KG1 (cell line): Measurements from ENCODE around the gene SLC22A3.
"Not testable (repeated sequence)": the region's sequence is repeated elsewhere in the genome, so short reads cannot be mapped to it uniquely, and the experiment has no call there.

ENCODE experiments used
- DNase-seq: peaks from one replicate; lab custom pipeline; 2025; lab: John Stamatoyannopoulos, UW

Gene SLC22A3, protein sequence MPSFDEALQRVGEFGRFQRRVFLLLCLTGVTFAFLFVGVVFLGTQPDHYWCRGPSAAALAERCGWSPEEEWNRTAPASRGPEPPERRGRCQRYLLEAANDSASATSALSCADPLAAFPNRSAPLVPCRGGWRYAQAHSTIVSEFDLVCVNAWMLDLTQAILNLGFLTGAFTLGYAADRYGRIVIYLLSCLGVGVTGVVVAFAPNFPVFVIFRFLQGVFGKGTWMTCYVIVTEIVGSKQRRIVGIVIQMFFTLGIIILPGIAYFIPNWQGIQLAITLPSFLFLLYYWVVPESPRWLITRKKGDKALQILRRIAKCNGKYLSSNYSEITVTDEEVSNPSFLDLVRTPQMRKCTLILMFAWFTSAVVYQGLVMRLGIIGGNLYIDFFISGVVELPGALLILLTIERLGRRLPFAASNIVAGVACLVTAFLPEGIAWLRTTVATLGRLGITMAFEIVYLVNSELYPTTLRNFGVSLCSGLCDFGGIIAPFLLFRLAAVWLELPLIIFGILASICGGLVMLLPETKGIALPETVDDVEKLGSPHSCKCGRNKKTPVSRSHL

DNA sequence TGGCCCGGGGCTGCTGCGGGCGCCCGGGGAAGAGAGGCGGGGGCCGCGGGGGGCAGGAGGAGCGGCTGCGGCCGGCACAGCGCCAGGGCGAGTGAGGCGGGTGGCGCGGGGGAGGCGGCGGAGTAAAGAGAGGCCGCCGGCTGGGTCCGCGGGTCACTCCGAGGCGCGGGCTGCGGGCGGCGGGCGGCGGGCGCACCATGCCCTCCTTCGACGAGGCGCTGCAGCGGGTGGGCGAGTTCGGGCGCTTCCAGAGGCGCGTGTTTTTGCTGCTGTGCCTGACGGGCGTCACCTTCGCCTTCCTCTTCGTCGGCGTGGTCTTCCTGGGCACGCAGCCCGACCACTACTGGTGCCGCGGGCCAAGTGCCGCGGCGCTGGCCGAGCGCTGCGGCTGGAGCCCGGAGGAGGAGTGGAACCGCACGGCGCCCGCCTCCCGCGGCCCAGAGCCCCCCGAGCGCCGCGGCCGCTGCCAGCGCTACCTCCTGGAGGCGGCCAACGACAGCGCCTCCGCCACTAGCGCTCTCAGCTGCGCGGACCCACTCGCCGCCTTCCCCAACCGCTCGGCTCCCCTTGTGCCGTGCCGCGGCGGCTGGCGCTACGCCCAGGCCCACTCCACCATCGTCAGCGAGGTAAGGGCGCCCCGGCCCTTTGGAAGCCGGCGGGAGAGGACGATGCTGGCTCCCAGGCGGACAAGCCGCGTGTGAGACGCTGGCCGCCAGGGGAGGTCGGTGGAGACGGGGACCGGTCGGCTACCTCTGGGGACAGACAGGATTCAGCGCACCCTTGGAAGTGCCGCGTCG lies at the start of gene SLC22A3:
SLC22A3 (plus strand) TSS at position 156 of the 797 bp plus-strand sequence; CDS start at position 198, 42 bp downstream.
- no peak for DNase-seq

DNA sequence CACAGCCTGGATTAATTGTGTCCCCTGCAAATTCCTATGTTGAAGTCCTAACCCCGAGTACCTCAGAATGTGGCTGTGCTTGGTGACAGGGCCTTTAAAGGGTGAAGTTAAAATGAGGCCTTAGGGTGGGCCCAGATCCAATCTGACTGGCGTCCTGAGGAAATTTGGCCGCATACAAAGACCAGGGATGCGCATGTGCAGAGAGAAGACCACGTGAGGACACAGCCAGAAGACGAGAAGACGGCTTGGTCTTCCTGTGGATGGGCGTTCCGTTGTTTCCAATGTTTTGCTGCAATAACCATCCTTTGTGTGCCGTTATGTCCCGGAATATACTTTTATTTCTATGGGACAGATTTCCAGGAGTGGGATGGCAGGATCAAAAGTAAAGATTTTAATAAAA lies 48.6 kb upstream of the SLC22A3 start:
- no peak for DNase-seq

DNA sequence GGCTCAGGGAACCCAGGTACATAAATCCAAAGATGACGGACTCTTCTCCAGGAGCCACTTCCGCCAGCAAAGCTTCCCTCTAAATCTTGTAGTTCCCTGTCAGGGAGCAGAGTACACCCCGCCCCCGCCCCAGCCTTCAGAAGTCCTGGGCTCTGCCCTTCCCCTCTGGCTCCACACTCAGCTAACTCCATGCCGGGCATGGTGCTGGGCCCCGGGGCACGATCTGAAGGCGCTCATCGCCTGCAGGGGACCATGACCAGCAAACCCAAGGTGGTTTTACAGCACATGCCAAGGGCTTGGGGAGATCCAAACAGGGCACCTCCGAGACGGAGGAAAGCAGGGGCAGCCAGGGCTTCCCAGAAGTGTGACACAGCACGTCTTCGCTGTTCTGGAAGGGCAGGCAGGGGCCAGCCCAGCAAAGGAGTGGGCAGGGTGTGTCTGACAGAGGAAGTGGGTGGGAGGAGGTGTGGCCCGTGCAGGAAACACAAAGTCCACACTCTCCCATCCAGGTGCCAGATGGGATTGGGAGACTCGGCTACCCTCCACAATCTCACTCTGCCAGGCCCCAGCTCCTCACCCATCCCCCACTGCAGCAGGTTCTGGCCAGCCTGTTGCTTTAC lies 48.0 kb upstream of the SLC22A3 start:
- DNase-seq, result no peak

DNA sequence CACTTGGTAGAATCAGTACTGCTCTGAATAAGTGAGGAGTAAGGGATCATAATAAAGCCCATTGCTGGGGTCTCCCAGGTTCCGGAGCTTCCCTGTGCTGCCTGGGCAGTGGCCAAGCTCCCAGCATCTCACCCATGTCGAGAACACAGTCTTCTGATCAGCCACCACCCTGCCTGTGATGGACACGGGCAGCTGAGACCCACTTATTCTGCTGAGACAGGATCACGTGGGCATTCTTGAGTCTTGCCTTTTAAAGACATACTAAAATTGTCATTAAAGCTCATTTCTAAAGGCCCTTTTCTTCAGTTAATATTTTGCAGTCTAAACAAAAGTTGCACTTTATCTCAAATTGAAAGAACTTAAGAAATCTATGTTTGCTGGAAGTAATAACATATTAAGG lies 46.8 kb upstream of the SLC22A3 start:
- DNase-seq, result no peak

DNA sequence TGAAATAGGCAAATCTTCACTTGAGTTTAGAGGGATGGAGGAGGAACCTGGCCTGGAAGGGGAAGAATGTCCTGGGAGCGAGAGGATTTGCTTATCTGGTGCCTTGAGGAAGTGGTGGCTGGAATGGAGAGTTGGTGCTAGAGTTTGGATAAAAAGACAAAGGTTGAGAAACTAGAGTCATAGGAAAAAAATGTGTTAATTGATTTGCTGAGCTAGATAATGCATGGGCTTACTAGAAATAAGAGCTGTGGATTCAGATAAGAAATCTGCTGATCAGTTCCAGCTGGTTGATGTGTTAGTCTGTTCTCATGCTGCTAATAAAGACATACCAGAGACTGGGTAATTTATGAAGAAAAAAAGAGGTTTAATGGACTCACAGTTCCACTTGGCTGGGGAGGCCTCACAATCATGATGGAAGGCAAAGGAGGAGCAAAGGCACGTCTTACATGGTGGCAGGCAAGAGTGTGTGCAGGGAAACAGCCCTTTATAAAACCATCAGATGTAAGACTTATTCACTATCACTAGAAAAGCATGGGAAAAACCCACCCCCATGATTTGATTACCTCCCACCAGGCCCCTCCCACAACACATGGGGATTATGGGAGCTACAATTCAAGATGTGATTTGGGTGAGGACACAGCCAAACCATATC lies 45.6 kb upstream of the SLC22A3 start:
- not testable (repeated sequence) for DNase-seq

DNA sequence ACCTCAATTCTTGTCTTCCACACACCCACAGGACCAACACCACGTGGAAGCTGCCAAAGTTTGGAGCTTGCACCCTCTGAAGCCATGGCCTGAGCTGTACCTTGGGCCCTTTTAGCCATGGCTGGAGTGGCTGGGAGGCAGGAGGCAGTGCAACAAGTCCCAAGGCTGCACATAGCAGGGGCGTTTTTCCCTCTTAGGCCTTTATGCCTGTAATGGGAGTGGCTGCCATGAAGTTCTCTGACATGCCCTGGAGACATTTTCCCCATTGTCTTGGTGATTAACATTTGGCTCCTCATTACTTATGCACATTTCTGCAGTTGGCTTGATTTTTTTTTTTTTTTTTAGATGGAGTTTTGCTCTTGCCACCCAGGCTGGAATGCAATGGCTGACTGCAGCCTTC lies 44.4 kb upstream of the SLC22A3 start:
- DNase-seq, result no peak

DNA sequence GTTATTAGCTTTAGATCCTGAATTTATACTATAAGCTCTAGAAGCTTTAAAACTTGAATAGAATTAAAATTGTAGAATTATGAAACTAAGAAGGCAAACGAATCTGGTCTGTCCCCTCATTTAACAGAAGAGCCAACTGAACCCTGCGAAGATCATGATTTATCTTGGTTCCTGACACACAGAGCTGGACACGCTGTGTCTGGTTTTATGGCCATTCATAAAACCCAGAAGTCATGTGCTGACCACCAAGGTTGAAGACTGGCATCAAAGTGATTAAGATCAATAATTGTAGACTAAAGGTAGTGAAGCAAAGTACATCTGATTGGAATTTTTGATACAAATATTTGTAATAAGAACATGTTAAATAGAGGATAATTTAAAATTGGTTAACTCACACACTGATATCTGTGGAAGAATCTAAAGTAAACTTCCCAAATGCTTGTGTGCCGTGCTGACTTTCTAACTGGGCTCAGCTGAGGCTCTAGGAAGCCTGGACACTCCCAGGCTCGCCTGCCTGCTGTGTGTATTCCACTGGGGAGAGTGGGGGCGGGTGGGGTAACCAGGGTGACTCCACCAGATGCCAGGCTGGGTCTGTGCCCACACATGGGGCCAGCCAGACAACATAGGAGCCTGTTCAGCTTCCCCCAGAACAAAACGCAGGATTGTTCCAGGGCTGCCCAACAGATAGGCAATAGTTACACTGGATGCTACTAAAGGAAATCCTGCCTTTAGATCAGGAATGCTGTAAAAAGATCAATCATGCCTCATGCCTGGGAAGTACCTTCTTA lies 42.1 kb upstream of the SLC22A3 start:
- no peak for DNase-seq

DNA sequence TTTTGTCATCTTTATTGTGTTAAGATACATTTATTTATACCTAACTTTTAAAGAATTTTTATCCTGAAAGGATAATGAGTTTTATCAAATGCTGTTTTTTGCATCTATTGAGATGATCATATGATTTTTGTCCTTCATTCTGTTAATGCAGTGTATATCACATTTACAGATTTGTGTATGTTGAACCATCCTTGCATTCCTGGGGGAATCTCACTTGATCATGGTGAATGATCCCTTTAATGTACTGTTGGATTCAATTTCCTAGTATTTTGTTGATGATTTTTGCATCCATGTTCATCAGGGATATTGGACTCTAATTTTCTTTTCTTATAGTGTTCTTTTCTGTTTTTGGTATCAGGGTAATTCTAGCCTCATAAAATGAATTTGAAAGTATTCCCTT lies 38.5 kb upstream of the SLC22A3 start:
- DNase-seq, result no peak

DNA sequence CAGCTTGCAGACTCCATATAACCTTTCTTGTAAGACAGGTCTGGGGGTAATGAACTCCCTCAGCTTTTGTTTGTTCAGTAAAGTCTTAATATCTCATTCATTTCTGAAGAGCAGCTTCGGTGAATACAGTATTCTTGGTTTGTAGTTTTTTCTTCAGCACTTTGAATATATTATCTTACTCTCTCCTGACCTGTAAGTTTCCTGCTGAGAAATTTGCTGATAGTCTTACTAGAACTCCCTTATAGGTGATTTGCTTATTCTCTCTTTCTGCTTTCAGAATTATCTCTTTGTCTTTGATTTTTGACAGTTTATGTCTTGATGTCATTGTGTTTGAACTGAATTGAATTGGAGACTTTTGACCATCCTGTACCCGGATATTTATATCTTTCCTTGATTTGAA lies 35.3 kb upstream of the SLC22A3 start:
- DNase-seq, result no peak

DNA sequence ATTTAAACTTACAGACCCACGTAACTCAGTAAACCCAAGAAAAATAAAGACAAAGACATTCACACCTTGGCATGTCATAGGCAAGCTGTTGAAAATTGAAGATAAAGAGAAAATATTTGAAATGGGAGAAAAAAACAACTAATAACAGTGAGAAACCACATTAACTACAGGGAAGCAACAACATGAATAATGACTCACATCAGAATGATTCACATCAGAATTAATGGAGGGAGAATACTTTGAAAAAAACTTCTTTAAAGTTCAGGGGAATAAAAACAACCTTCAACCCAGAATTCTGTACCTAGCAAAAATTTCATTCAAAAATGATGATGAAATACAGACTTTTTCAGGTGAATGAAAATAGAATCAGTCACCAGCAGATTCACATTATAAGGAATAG lies 32.9 kb upstream of the SLC22A3 start:
- DNase-seq, result no peak

DNA sequence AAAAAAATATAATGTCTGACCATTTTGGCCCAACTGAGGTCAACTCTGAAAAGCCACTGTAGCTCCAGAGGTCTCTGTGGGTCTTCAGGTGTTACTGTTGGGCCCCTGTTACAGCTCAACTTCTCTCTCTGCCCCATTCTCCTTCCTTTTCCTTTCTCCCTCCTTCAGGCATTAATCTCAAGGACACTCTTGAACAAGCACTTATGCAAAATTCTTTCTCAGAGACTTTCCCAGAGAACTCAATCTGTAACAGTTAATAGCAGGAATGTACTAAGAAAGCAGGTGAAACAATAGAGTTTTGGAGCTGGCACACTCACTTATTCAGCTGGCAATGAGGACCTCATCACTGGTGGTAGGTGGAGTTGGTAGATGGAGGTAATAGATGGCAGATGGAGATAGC lies 31.9 kb upstream of the SLC22A3 start:
- DNase-seq, result no peak

DNA sequence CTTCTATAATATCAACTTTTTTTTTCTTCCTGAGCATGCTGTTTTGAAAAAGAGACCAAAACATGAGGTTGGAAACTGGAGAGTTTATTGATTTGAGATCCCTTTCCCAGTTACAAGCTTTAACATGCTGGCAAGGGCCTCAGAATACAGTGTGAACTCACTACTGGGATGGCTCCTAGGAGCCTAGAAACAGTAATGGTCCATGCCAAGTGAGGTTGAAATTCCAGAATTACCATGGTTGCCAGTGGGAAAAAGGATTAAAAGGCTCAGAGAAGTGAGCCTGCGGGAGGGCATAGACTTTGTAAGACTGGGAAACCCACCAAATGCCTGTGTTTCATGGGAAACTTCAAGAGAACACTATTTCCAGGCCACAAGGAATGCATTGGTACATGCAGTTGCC lies 28.9 kb upstream of the SLC22A3 start:
- no peak for DNase-seq

DNA sequence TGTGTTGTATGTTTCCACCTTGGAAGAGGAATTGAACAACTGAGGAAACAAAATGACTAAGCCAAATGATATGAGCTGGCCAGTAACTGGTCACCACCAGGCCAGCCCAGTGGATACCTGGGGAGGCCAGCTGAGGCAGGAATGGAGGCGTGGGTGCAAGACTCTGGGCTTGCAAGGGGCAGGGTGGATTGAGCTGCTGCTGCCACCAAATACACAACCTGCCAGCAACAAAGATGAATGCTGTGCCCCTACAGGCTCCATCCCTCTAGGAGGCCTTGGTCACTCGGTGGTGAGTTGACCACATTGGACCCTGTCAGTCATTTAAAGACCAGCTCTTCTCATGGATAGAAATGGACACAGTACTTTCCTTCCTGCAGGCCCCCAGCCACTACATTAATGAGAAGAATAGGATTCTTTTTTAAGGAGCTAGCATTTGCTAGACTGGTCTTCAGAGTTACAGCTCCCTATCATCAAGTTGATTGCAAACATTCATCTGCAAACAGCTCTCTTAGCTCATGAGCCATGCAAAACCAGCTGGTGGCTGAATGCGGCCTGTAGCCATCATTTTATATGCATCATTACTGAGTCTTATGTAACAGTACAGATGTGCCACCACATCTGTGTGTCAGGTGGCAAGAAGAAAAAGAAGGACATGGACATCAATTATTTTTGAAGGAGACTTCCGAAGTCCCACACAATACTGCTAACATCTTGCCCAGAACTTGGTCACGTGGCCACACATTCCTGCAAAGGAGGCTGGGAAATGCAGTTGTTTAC lies 26.3 kb upstream of the SLC22A3 start:
- no peak for DNase-seq

DNA sequence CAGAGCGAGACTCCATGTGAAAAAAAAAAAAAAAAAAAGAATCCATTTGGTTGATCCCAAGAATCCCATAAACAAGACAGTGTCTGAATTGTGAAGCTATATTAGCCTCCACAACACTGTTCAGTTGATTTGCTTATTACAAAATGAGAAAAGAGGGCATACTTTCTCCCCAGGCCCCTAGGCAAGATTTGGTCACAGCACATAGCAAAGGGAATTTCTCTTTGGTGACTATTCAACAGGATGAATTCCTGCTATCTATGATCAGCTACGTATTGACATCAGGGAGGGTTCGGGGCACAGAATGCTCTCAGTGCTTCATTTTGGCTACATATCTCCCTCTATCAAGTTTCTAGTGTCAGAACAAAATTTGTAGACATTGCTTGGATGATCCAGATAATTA lies 20.2 kb upstream of the SLC22A3 start:
- DNase-seq, result no peak

DNA sequence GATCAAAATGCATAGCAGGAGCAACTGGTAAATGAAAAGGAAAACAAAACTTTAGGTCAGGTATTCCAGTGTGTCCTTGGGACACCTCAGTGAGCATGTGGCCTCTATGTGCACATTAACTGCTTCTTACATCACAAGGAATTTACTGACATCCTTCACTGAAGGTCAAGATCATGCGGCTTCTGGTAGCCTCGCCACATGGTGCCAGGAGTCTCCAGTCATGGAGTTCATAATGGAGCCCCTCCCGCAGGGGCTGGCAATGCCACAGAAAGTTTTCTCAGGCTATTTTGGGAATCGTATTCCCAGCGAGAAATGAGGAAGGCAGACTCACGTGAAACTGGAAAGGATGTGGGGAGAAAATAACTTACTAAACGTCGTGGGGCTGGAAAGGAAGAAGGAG lies 19.7 kb upstream of the SLC22A3 start:
- no peak for DNase-seq

DNA sequence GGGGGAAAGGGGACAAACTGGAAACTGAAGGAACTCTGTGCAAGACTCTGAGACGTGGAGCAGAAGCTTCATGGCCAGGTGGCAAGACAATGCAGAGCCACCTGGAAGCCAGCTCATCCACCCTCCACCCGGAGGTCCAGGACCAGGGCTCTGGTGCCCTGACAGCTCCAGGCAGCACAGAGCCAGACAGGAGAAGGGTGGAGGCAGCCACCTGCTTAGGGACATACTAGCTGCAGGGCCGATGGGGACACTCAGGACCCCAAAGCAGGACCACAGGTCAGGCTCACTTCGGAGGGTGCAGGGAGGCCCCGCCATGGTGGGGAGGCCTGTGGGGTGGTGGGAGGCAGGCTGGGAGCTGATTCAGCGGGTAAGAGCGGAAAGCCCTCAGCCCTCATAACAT lies 19.0 kb upstream of the SLC22A3 start:
- no peak for DNase-seq

DNA sequence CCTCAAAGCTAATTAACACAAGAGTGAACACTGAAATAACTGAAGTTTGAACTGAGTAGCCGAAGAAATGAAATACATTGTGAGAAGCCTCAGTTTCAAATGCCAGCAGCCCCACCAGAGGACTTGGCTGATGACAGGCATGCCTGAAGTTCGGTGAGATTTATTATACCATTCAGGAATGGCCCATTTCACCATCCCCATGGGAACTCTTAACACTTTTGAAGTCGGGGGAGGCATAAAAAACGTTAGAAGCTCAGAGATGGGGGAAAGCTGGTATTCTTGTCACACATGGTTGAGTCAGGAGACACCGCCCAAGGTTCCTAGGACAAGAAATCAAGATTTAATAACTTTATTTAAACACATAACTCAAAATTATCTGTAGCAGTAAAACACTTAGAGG lies 17.6 kb upstream of the SLC22A3 start:
- DNase-seq, result no peak

DNA sequence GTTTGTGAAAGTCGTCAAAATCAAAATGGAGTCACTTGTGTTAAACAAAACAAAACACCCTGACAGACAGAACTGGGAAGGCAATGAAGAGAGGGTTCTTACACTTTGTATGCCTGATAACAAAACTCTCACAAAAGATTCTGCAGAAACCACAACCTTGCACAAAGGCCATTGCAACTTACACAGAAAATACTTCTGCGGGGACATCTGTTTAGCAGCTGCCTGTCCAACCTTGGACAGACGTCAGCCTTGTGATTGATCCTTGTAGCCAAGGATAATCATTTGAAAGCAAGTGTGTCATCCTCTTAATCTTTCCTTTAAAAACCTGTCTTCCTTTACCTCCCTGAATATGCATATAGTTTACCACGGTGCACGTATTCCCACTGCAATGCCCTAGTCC lies 17.0 kb upstream of the SLC22A3 start:
- DNase-seq, result no peak

DNA sequence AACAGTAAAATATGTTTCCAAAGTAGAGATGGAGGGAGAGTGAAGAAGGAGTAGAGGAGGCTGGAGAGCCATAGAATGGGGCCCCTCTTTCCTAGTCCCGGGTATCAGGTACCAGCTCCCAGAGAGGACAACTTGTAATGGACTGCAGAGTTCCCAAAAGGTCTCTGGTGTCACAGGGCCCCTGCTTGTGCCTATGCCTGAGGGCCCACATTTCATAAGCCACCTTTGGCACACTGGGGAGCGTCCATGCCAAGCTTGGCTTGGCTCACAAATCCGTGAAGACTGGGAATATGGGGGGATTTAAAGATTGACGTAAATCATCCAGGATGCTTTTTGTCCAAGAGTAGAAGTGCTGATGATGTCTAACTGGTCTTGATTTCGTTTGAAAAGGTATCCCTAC lies 16.4 kb upstream of the SLC22A3 start:
- no peak for DNase-seq

DNA sequence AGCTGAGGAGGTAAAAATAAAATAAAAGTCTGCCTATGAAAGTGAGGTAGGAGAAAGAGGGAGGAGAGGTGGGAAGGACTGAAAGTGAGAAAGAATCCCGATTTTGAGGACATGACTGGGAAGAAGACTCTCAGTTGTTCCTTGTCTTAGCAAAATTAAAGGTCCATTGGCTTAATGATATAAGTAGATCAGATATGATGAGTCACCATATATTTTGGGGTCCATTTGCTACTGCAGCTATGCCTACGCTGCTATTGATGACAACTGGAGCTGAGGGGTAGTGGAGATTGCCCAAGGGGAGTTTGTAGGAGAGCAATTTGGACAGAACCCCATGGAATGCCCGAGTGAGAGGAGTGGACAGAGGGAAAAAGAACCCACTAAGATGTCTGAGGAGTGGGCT lies 15.1 kb upstream of the SLC22A3 start:
- DNase-seq, result no peak

DNA sequence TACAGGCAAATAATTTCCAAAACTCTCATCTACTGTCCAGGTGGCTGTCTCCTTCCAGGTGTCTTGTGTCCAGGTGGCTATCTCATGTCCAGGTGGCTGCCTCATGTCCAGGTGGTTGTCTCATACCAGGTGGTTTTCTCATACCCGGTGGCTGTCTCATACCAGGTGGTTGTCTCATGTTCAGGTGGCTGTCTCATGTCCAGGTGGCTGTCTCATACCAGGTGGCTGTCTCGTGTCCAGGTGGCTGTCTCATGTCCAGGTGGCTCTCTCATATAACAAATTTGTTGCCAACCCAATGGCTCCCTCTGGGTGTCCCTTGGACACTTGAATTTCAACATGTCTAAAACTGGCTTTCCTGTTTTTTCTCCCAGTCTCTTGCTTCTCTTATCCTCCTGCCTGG lies 14.3 kb upstream of the SLC22A3 start:
- no peak for DNase-seq
